Activated CD4-positive, alpha-beta T cell treated with anti-CD3 and anti-CD28 coated beads for 36 hours (primary cell): Measurements from ENCODE around the gene R3HDM1. TPM values are rescaled to one million over a fixed set of nuclear protein-coding genes. Genes with fewer than 3 reads are reported as not detected.

Source experiments
- ATAC-seq: fragments of 200-7000 bp; cut with Tn5 transposase; one replicate; pipeline ENCODE4 v1.10.0; 2021; ENCODE audit warnings: mild to moderate bottlenecking, moderate library complexity
- CTCF ChIA-PET: fragments of 350-600 bp; sonication (Branson Sonifier 250); formaldehyde crosslinking; loops from one replicate; lab custom pipeline; 2021; ENCODE audit warnings: antibody characterized with exemption; lab: Charles Lee
- POLR2A ChIA-PET: fragments of 350-600 bp; sonication (Branson Sonifier 250); formaldehyde crosslinking; loops from one replicate; lab custom pipeline; 2021; ENCODE audit warnings: antibody characterized with exemption, inconsistent platforms; lab: Charles Lee
- DNase-seq: peaks from one replicate; pipeline ENCODE4 v3.0.0-alpha.2; 2020
- H3K27ac Mint-ChIP-seq: one replicate; pipeline ENCODE4 v1.8.0; 2021; ENCODE audit warnings: mixed read lengths
- H3K27me3 Mint-ChIP-seq: one replicate; pipeline ENCODE4 v1.8.0; 2021; ENCODE audit warnings: mixed read lengths
- H3K36me3 Mint-ChIP-seq: one replicate; pipeline ENCODE4 v1.8.0; 2021; ENCODE audit warnings: low read depth, mixed read lengths
- H3K4me1 Mint-ChIP-seq: one replicate; pipeline ENCODE4 v1.8.0; 2021; ENCODE audit warnings: mixed read lengths
- H3K4me3 Mint-ChIP-seq: one replicate; pipeline ENCODE4 v1.8.0; 2021; ENCODE audit warnings: mild to moderate bottlenecking, moderate library complexity, mixed read lengths
- H3K9me3 Mint-ChIP-seq: one replicate; pipeline ENCODE4 v1.8.0; 2021; ENCODE audit warnings: low read depth, mixed read lengths
- intact Hi-C, 2 experiments: fragments of 100-400 bp; cut with DNase I in 1 of 2; cut with micrococcal nuclease in 1 of 2; formaldehyde crosslinking; loops; one replicate each; pipeline versions ENCODE4 v1.14.2 to v1.15.1; 2022 to 2024; cut with DNase I, micrococcal nuclease
- total RNA-seq, 2 experiments: library from RNA; stranded (reverse); gene quantifications; one replicate each; pipeline ENCODE4 v1.2.3, GENCODE V29; 2021

R3HDM1 gene
- total RNA-seq, 2 experiments from 2014 or later, result 62.6 to 100.0 TPM

DNA sequence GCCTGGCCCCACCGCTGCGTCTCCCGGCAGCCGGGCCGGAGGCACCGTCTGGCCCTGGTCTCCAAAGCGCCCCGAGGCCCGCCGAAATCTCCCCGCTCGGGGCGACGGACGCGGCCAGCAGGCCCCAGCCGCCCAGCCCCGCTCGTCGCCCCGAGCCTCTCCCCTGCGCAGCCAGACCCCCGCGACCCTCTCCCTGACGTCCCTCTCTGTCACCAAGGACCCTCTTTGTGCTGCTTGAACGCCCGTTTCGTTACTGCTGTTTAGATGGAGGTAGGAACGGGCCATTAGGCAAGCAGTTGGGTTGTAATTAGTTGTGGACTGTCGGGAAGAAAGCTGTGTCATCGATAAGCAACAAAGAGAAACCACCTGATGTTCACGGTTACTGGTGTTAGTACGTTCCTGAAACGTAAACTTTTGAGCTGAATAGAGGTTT, 211.1 kb downstream of the R3HDM1 start:
- POLR2A ChIA-PET, result no interaction called here
- DNase-seq (no peak), ATAC-seq (peak; percentile 15)
- Mint-ChIP-seq H3K27me3 (no peaks in the 10 kb centered on the region), H3K4me3 (peak overlapping the region; percentile 97), H3K4me1 (peaks cover 37% of the 10 kb centered on the region), H3K27ac (peak overlapping the region; percentile 99), H3K9me3 (peaks cover 2% of the 10 kb centered on the region), H3K36me3 (peaks cover 20% of the 10 kb centered on the region)
- CTCF ChIA-PET, result interaction anchor here (0.7 to 1.8 kb wide), 5 partner anchors 43 to 78 kb away, joined by 3 to 6 read pairs (median 5); no protein-coding TSS in a partner anchor
- intact Hi-C loops, result loop anchor here (1.0 to 5.0 kb wide), 6 partner anchors 78 to 824 kb away; partner anchors contain the start of genes CCNT2 (in 1 of the 2) and RAB3GAP1 (in 1 of the 2)

DNA sequence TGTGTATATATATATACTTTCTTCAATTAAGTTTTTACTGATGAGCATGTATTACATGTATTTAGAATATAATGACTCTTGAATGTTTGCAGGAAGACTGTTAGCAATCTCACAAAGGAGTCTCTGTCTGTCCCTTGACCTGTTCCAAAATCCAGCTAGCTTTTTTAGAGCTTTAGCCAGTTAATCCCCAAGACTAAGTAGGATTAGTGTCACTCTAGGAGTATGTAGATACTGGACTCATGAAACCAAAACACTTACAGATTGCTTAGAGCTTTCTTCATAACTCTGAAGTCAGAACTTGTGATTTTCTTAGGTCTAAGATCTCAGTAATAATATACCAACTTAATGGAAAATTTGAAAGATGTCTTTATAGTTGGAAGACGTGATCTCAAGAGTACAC, 212.6 kb downstream of the R3HDM1 start:
- Mint-ChIP-seq H3K27ac (peak overlapping the region; percentile 75), H3K36me3 (peaks cover 26% of the 10 kb centered on the region), H3K9me3 (peaks cover 2% of the 10 kb centered on the region), H3K4me3 (peak overlapping the region; percentile 97), H3K4me1 (peaks cover 37% of the 10 kb centered on the region), H3K27me3 (no peaks in the 10 kb centered on the region)
- ChIA-PET POLR2A (interaction anchor here (0.6 kb wide), 1 partner anchor 213 kb away, joined by 3 read pairs; the partner anchor contains the start of gene R3HDM1), CTCF (interaction anchor here (1.0 to 1.8 kb wide), 7 partner anchors 34 to 739 kb away, joined by 3 to 6 read pairs (median 4); no protein-coding TSS in a partner anchor)
- ATAC-seq, result no peak
- DNase-seq, result no peak
- intact Hi-C loops, result loop anchor here (2.0 to 5.0 kb wide), 5 partner anchors 77 to 825 kb away; partner anchors contain the start of gene CCNT2 (in 1 of the 2)

DNA sequence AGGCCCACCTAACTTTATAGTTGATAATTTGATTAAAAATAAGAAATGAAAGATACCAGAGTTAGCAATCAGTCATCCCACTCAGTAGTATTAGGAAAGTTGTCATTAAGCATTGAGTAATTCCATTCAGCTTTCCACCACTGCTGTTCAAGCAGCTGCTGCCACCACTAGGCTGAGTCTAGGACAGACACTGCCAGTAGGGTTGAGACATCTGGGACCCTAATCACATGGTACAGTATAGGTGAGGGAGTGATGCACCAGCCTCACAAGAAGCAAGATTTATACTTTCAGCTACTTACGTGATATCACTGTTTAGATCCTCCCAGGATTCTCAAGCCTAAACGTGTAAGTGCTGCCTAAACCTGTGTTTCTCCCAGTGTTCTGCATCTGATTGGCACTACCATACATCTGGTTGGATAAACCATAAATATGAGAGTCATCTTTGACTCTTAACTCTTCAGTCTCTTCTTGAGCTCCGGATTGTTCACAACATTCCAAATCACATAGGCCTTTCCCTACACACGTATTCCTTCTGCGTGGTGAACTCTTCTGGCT, 213.6 kb downstream of the R3HDM1 start:
- H3K27ac Mint-ChIP-seq, result no peak overlapping the region
- intact Hi-C loops, result loop anchor here (5.0 kb wide), 2 partner anchors 387 to 637 kb away; no protein-coding TSS in a partner anchor
- H3K27me3 Mint-ChIP-seq, result no peaks in the 10 kb centered on the region
- H3K36me3 Mint-ChIP-seq, result peaks cover 28% of the 10 kb centered on the region
- H3K4me1 Mint-ChIP-seq, result peaks cover 39% of the 10 kb centered on the region
- ATAC-seq (peak; percentile 18), DNase-seq (peak; percentile 58)
- peaks cover 2% of the 10 kb centered on the region for H3K9me3 Mint-ChIP-seq
- ChIA-PET CTCF (interaction anchor here (0.6 to 2.1 kb wide), 9 partner anchors 10 to 169 kb away, joined by 3 to 5 read pairs (median 3); no protein-coding TSS in a partner anchor), POLR2A (interaction anchor here (0.6 kb wide), 2 partner anchors 11 to 82 kb away, joined by 3 to 5 read pairs; no protein-coding TSS in a partner anchor)
- H3K4me3 Mint-ChIP-seq, result peak overlapping the region; percentile 97

DNA sequence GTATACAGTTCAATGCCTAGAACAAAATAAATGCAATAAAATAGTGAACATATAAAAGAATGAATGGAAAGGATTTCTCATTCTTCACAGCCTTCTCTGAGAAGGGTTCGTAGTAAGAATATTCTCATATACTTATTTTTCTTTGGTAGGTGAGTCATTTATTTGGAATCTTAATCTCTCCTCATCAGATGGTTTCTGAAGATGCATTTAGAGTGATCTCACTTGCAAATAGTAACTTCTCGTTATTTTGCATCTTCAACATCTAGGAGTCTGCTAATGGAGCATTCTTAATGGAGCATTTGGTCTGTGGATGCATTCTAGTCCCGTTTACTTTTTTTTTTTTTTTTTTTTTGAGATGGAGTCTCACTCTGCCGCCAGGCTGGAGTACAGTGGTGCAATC, 214.3 kb downstream of the R3HDM1 start:
- no peak for DNase-seq
- intact Hi-C loops, result no loop called here
- Mint-ChIP-seq H3K4me1 (peaks cover 40% of the 10 kb centered on the region), H3K9me3 (peaks cover 2% of the 10 kb centered on the region), H3K4me3 (no peak overlapping the region), H3K36me3 (peaks cover 29% of the 10 kb centered on the region), H3K27me3 (no peaks in the 10 kb centered on the region), H3K27ac (no peak overlapping the region)
- CTCF ChIA-PET, result interaction anchor here (0.7 to 2.1 kb wide), 8 partner anchors 9 to 128 kb away, joined by 3 to 4 read pairs (median 3); no protein-coding TSS in a partner anchor
- no peak for ATAC-seq
- POLR2A ChIA-PET, result no interaction called here

DNA sequence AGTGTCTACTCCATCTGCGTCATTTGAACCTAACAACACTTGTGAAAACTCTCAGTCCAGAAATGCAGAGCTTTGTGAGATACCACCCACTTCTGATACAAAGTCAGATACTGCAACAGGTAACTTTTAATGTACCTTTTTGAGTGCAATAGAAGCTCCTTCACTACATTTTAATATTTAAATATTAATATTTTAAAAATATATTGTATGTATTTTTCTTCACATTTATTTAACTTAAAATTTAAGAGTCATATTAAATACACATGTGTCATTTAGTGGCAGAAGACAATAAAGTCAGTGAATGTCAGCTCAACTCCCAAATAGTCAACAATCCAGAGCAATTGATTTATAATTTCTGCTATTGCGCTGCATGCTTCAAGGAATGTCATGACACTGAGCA, 224.3 kb downstream of the R3HDM1 start:
- Mint-ChIP-seq H3K27me3 (no peaks in the 10 kb centered on the region), H3K4me1 (peaks cover 6% of the 10 kb centered on the region), H3K27ac (no peak overlapping the region), H3K36me3 (peaks cover 65% of the 10 kb centered on the region), H3K9me3 (peaks cover 7% of the 10 kb centered on the region), H3K4me3 (no peak overlapping the region)
- ChIA-PET POLR2A (no interaction called here), CTCF (interaction anchor here (1.1 to 1.9 kb wide), 3 partner anchors 42 to 752 kb away, joined by 3 to 10 read pairs (median 4); no protein-coding TSS in a partner anchor)
- DNase-seq (no peak), ATAC-seq (no peak)
- intact Hi-C loops, result no loop called here

DNA sequence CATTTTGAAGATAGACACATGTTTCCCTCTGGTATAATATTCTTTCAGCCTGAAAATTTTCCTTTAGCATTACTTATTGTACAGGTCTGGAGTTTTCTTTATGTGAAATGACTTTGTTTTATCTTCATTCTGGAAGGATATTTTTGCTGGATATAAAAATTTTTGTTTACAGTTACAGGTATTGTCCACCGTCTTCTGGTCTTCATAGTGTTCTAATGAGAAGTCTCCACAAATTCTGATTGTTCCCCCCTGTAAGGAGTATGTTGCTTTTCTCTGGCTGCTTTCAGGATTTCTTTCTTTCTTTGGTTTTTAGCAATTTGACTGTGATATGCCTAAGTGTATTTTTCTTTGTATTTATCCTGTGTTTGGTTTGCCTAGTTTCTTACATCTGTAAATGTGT, 225.4 kb downstream of the R3HDM1 start:
- H3K4me3 Mint-ChIP-seq, result no peak overlapping the region
- H3K4me1 Mint-ChIP-seq, result peaks cover 6% of the 10 kb centered on the region
- peaks cover 70% of the 10 kb centered on the region for H3K36me3 Mint-ChIP-seq
- POLR2A ChIA-PET, result interaction anchor here (0.6 kb wide), 1 partner anchor 12 kb away, joined by 3 read pairs; no protein-coding TSS in a partner anchor
- no peak overlapping the region for H3K27ac Mint-ChIP-seq
- ATAC-seq (no peak), DNase-seq (no peak)
- intact Hi-C loops, result no loop called here
- CTCF ChIA-PET, result interaction anchor here (1.1 to 1.2 kb wide), 2 partner anchors 8 to 697 kb away, joined by 3 read pairs; no protein-coding TSS in a partner anchor
- peaks cover 7% of the 10 kb centered on the region for H3K9me3 Mint-ChIP-seq
- no peaks in the 10 kb centered on the region for H3K27me3 Mint-ChIP-seq

DNA sequence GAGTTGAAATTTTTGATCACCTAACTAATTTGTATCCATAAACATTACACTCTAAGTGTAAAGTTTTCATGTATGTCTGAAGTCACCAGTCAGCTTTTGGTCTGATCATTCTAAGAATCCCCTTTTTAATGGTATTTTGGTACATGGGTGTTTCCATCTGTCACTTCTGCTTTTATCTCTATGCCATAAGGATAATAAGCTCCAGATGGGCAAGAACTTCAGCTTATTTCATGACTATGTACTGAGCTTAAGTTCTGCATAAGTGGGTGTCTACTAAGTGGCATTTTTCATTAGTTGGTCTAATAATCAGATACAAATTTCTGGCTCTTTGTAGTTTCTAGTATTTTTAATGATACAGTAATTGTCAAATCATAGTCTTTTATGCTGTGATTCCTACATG, 230.7 kb downstream of the R3HDM1 start:
- ATAC-seq (no peak), DNase-seq (no peak)
- Mint-ChIP-seq H3K9me3 (peaks cover under 1% of the 10 kb centered on the region), H3K27me3 (no peaks in the 10 kb centered on the region), H3K27ac (no peak overlapping the region), H3K36me3 (peaks cover 54% of the 10 kb centered on the region), H3K4me3 (no peak overlapping the region), H3K4me1 (peaks cover 13% of the 10 kb centered on the region)
- POLR2A ChIA-PET, result no interaction called here
- intact Hi-C loops, result no loop called here
- CTCF ChIA-PET, result interaction anchor here (0.5 to 1.3 kb wide), 3 partner anchors 13 to 36 kb away, joined by 3 read pairs; no protein-coding TSS in a partner anchor

DNA sequence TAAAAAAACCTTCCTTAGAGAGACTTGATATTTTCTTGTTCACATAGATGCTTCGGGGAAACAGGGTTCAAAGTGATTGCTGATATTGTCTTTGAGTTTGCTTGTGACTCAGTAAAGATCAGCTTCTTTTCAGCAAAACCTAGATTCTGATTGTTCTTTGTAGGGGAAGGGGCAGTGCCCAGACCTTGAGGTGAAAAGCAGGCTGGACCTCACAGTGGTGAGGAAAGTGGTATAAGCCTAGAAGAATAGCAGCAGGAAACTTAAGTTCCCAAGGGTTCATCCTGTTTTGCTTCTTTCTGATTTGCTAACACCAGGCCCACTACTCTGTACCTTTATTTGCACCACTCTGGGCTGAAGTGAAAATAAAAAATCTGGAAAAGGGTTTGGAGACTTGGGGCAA, 231.2 kb downstream of the R3HDM1 start:
- no peak for DNase-seq
- ATAC-seq, result no peak
- peaks cover 52% of the 10 kb centered on the region for H3K36me3 Mint-ChIP-seq
- H3K4me3 Mint-ChIP-seq, result no peak overlapping the region
- H3K27me3 Mint-ChIP-seq, result no peaks in the 10 kb centered on the region
- intact Hi-C loops, result no loop called here
- no peak overlapping the region for H3K27ac Mint-ChIP-seq
- no peaks in the 10 kb centered on the region for H3K9me3 Mint-ChIP-seq
- H3K4me1 Mint-ChIP-seq, result peaks cover 13% of the 10 kb centered on the region
- ChIA-PET CTCF (interaction anchor here (0.6 to 1.3 kb wide), 3 partner anchors 24 to 320 kb away, joined by 3 to 5 read pairs (median 3); no protein-coding TSS in a partner anchor), POLR2A (no interaction called here)

DNA sequence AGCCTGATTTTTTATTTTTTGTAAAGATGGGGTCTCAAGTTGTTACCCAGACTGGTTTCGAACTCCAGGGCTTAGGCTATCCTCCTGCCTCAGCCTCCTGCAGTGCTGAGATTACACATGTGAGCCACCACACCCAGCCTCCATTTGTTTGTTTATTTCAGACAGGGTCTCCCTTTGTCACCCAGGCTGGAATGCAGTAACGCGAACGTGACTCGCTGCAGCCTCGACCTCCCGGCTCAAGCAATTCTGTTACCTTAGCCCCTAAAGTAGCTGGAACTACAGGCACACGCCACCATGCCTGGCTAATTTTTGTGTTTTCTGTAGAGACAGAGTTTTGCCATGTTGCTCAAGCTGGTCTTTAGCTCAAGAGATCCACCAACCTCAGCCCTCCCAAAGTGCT, 237.6 kb downstream of the R3HDM1 start:
- no peaks in the 10 kb centered on the region for H3K9me3 Mint-ChIP-seq
- H3K36me3 Mint-ChIP-seq, result peaks cover 43% of the 10 kb centered on the region
- no peak overlapping the region for H3K27ac Mint-ChIP-seq
- intact Hi-C loops, result no loop called here
- ChIA-PET CTCF (interaction anchor here (0.6 to 1.1 kb wide), 2 partner anchors 14 to 462 kb away, joined by 4 read pairs; no protein-coding TSS in a partner anchor), POLR2A (no interaction called here)
- DNase-seq (no peak), ATAC-seq (no peak)
- H3K4me1 Mint-ChIP-seq, result peaks cover 12% of the 10 kb centered on the region
- H3K27me3 Mint-ChIP-seq, result no peaks in the 10 kb centered on the region
- H3K4me3 Mint-ChIP-seq, result no peak overlapping the region

DNA sequence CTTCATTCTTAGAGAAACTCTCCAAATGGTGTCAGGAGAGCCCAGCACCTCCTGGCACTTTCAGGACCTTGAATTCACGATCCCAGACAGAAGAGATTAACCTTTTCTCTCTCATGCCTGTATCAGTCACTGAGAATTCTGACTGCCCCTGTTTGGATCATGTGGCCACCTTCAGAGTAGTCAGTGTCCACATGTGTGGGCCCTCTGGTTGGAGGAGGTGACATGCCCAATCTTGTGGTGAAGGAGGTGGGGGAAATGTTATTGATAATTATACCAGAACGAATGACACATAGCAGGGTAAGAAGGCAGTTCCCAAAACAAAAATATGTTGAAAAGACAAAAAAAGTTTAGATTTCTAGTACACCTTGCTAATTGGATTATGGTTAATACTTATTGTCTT, 242.0 kb downstream of the R3HDM1 start:
- DNase-seq (no peak), ATAC-seq (peak; percentile 58)
- peaks cover 52% of the 10 kb centered on the region for H3K36me3 Mint-ChIP-seq
- ChIA-PET POLR2A (no interaction called here), CTCF (no interaction called here)
- intact Hi-C loops, result no loop called here
- no peak overlapping the region for H3K4me3 Mint-ChIP-seq
- H3K27ac Mint-ChIP-seq, result peak overlapping the region; percentile 56
- H3K27me3 Mint-ChIP-seq, result no peaks in the 10 kb centered on the region
- H3K4me1 Mint-ChIP-seq, result peaks cover 8% of the 10 kb centered on the region
- no peaks in the 10 kb centered on the region for H3K9me3 Mint-ChIP-seq

DNA sequence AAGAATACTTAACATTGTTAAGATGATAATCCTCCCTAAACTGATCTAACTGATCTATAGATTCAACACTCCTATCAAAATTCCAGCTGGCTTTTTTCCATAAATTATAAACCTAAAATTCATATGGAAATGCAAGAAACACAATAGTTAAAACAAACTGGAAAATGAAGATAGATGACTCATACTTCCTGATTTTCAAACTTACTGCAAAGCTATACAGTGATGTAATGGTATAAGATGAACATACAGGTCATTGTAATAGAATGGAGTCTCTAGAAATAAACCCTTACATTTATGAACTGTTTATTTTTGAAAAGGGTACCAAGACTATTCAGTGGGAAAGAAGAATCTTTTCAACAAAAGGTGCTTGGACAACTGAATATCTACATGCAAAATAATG, 242.6 kb downstream of the R3HDM1 start:
- ATAC-seq, result no peak
- ChIA-PET CTCF (interaction anchor here (1.3 kb wide), 1 partner anchor 10 kb away, joined by 3 read pairs; no protein-coding TSS in a partner anchor), POLR2A (no interaction called here)
- DNase-seq, result no peak
- H3K36me3 Mint-ChIP-seq, result peaks cover 54% of the 10 kb centered on the region
- H3K9me3 Mint-ChIP-seq, result no peaks in the 10 kb centered on the region
- H3K27ac Mint-ChIP-seq, result no peak overlapping the region
- H3K4me1 Mint-ChIP-seq, result peaks cover 8% of the 10 kb centered on the region
- intact Hi-C loops, result no loop called here
- no peaks in the 10 kb centered on the region for H3K27me3 Mint-ChIP-seq
- no peak overlapping the region for H3K4me3 Mint-ChIP-seq
